Duodenal mucosa (tissue), 2 donors: ENCODE measurements around the gene ARRDC1.
"Not testable (repeated sequence)": the region's sequence is repeated elsewhere in the genome, so short reads cannot be mapped to it uniquely, and the experiment has no call there.

Experiments used
- H3K27ac ChIP-seq: one replicate; pipeline ENCODE4 v1.7.0; 2013; ENCODE audit warnings: low read depth, low read length
- H3K27me3 ChIP-seq, 2 donors: one replicate each; pipeline ENCODE4 v1.7.0; 2013; ENCODE audit warnings: low read length in 2 of 2, control low read depth in 1 of 2; ENCODE audit not compliant: insufficient read depth in 2 of 2, control insufficient read depth in 1 of 2
- H3K36me3 ChIP-seq, 2 donors: one replicate each; pipeline ENCODE4 v1.7.0; 2013; ENCODE audit warnings: low read length in 2 of 2, control low read depth in 1 of 2; ENCODE audit not compliant: insufficient read depth in 2 of 2, control insufficient read depth in 1 of 2
- H3K4me1 ChIP-seq, 2 donors: one replicate each; pipeline ENCODE4 v1.7.0; 2013; ENCODE audit warnings: low read length in 2 of 2, control low read depth in 1 of 2; ENCODE audit not compliant: insufficient read depth in 2 of 2, control insufficient read depth in 1 of 2
- H3K4me3 ChIP-seq, 2 donors: one replicate each; pipeline ENCODE4 v1.7.0; 2013; ENCODE audit warnings: low read length in 2 of 2, low read depth in 1 of 2
- H3K9ac ChIP-seq, 2 donors: one replicate each; pipeline ENCODE4 v1.7.0; 2013; ENCODE audit warnings: low read length in 2 of 2, low read depth in 1 of 2
- H3K9me3 ChIP-seq, 2 donors: one replicate each; pipeline ENCODE4 v1.7.0; 2013; ENCODE audit warnings: low read length in 2 of 2, control low read depth in 1 of 2; ENCODE audit not compliant: control insufficient read depth in 1 of 2

Gene ARRDC1

GRCh38 chr9:137583957-137584356 lies 21.5 kb upstream of the ARRDC1 start:
- no peak overlapping the region for H3K9ac ChIP-seq
- no peaks in the 10 kb centered on the region for H3K27me3 ChIP-seq
- H3K27ac ChIP-seq, result no peak overlapping the region
- no peaks in the 10 kb centered on the region for H3K9me3 ChIP-seq
- H3K36me3 ChIP-seq, result peaks cover 21 to 66% of the 10 kb centered on the region in 2 donors
- peaks cover 5 to 8% of the 10 kb centered on the region in 2 donors for H3K4me1 ChIP-seq
- H3K4me3 ChIP-seq, result no peak overlapping the region

- Histone ChIP-seq H3K36me3 (peaks cover 21 to 60% of the 10 kb centered on the region in 2 donors), H3K9ac (no peak overlapping the region), H3K27me3 (no peaks in the 10 kb centered on the region), H3K4me3 (no peak overlapping the region), H3K4me1 (peaks cover 10 to 12% of the 10 kb centered on the region in 2 donors), H3K27ac (no peak overlapping the region), H3K9me3 (no peaks in the 10 kb centered on the region)
These were observed 18.6 kb upstream of the ARRDC1 start for GRCh38 chr9:137586854-137587253.

GRCh38 chr9:137588311-137588710 lies 17.2 kb upstream of the ARRDC1 start:
- Histone ChIP-seq H3K9ac (no peak overlapping the region), H3K4me3 (no peak overlapping the region)

GRCh38 chr9:137588891-137589290 lies 16.6 kb upstream of the ARRDC1 start:
- no peak overlapping the region for H3K27ac ChIP-seq
- no peaks in the 10 kb centered on the region for H3K27me3 ChIP-seq
- H3K4me3 ChIP-seq, result peak overlapping the region; percentile 73 to 74
- no peaks in the 10 kb centered on the region for H3K9me3 ChIP-seq
- peaks cover 12 to 19% of the 10 kb centered on the region in 2 donors for H3K4me1 ChIP-seq
- H3K9ac ChIP-seq, result peak overlapping the region in 1 of 2 donors; percentile 65
- peaks cover 14 to 40% of the 10 kb centered on the region in 2 donors for H3K36me3 ChIP-seq

More at GRCh38 chr9:137588311-137588710, 17.2 kb upstream of the ARRDC1 start:
- no peaks in the 10 kb centered on the region for H3K9me3 ChIP-seq
- peaks cover 12 to 19% of the 10 kb centered on the region in 2 donors for H3K4me1 ChIP-seq
- H3K27me3 ChIP-seq, result no peaks in the 10 kb centered on the region
- H3K36me3 ChIP-seq, result peaks cover 18 to 46% of the 10 kb centered on the region in 2 donors
- H3K27ac ChIP-seq, result no peak overlapping the region

DNA sequence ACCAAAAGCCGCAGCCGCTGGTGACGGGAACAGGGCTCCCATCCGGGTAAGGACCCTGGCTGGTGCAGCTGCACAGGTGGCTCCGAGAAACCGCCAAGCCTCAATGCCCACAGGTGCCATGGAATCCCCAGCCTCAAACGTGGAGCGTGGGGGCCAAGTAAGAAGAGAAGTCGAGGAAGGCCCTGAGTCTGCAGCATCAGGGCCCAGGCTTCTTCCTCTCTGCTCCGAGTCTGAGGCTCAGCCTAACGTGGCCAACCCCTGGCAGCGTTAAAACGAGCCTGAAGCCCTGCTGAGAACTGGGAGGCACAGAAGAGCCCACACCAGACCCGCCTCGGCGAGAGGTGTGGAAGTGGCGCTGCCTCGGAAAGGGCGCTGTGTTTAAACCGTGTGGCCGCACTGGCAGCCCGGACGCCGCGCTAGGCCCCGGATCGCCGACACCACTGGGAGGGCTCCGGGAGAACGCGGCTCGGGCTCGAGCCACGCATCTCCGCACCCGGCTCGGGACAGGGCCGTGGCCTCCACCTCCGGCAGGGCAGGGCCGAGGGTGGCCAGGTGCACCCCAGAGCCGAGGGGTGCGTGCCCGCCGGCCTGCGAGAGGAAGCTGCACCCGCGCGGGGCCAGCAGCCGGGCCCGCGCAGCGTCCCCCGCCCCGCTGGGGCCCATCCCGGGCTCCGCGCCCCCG lies 15.9 kb upstream of the ARRDC1 start:
- Histone ChIP-seq H3K27me3 (no peaks in the 10 kb centered on the region), H3K27ac (no peak overlapping the region), H3K4me1 (peaks cover 12 to 19% of the 10 kb centered on the region in 2 donors), H3K36me3 (peaks cover 9 to 34% of the 10 kb centered on the region in 2 donors), H3K4me3 (peak overlapping the region; percentile 73 to 74), H3K9ac (peak overlapping the region; percentile 52 to 65), H3K9me3 (no peaks in the 10 kb centered on the region)

DNA sequence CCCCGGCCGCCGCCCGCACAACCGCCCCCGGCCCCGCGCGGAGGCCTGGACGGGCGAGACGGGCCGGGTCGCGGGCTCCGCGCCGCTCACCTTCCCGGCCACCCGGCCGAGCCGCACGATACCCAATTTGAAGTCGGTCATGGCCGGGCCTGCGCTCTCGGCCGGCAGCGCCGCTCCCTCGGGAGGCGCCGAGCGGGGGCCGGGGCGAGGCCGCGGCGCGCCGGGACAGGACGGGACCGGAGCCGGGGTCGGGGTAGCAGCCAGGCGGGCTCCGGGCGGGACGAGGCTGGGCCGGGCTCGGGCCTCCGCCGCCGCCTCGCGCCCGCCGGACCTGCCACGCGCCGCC lies 15.4 kb upstream of the ARRDC1 start:
- Histone ChIP-seq H3K36me3 (peaks cover 8 to 32% of the 10 kb centered on the region in 2 donors), H3K9me3 (no peaks in the 10 kb centered on the region), H3K9ac (no peak overlapping the region), H3K27me3 (no peaks in the 10 kb centered on the region), H3K27ac (no peak overlapping the region), H3K4me1 (peaks cover 12 to 19% of the 10 kb centered on the region in 2 donors), H3K4me3 (peak overlapping the region in 1 of 2 donors; percentile 74)

DNA sequence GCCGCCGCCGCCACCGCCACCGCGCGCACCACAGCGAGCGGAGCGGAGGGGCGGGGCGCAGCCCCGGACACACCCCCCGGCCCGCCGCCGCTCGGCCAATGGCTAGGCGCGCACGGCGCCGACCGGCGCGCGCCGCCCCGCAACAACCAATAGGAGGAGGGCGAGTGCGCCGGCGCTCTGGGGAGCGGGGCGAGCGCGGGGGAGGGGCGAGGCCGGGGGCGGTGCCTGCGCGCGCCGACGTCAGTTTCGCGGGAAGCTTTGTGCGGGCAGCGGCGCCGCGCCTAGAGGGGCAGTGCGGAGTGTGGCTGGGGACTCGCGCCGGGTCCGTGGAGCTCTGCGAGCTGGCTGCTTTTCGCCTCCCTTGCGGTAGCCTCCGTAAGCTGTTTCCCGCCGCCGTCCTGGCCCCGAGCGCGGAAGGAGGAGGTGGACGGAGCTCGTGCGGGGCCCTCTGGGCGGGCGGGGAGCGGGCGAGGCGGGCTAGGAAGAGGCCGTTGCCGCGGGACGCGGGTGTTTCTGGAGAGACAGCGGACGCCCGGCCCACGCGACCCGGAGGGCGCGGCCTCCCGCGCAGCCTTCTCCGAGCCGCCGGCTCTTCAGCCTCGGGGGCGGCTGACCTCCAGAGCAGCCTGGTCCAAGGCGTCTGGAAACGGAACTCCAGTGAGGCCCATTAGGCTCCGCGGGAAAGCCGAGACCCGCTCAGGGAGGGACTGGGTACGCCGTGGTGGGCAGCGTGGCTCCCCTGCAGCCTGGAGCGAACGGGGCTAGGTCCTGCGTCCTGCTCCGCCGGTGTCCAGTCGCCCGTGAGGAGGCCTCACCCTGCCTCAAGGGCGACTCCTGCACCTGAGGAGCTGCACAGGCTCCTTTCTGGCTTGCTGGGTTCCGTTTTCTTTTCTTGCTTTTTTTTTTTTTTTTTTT lies 14.8 kb upstream of the ARRDC1 start, which contains the start of gene ZMYND19:
ZMYND19 (minus strand) TSS at position 44 of the 915 bp plus-strand sequence. CDS start 249 bp downstream, outside the sequence.
- Histone ChIP-seq H3K36me3 (peaks cover 8 to 27% of the 10 kb centered on the region in 2 donors), H3K9ac (peak within 1 kb of the TSS; percentile 65 to 81), H3K27ac (no peak within 1 kb of the TSS), H3K4me1 (peaks cover 12 to 19% of the 10 kb centered on the region in 2 donors), H3K27me3 (no peaks in the 10 kb centered on the region), H3K4me3 (peak within 1 kb of the TSS; percentile 75 to 78), H3K9me3 (no peaks in the 10 kb centered on the region)

- no peaks in the 10 kb centered on the region for H3K27me3 ChIP-seq
- peaks cover 7 to 8% of the 10 kb centered on the region in 2 donors for H3K36me3 ChIP-seq
- H3K27ac ChIP-seq, result no peak overlapping the region
- peaks cover 12 to 19% of the 10 kb centered on the region in 2 donors for H3K4me1 ChIP-seq
- no peaks in the 10 kb centered on the region for H3K9me3 ChIP-seq
- H3K4me3 ChIP-seq, result no peak overlapping the region
- H3K9ac ChIP-seq, result no peak overlapping the region
These were observed 12.7 kb upstream of the ARRDC1 start for GRCh38 chr9:137592767-137593166.

GRCh38 chr9:137593176-137593575 lies 12.3 kb upstream of the ARRDC1 start:
- Histone ChIP-seq H3K9ac (no peak overlapping the region), H3K27ac (no peak overlapping the region), H3K36me3 (peaks cover 3 to 4% of the 10 kb centered on the region in 2 donors), H3K27me3 (no peaks in the 10 kb centered on the region), H3K4me3 (no peak overlapping the region), H3K9me3 (no peaks in the 10 kb centered on the region), H3K4me1 (peaks cover 12 to 19% of the 10 kb centered on the region in 2 donors)

- not testable (repeated sequence) for H3K4me3 ChIP-seq, H3K27ac ChIP-seq, H3K4me1 ChIP-seq, H3K9me3 ChIP-seq, H3K36me3 ChIP-seq, H3K9ac ChIP-seq, H3K27me3 ChIP-seq
These were observed 8.9 kb upstream of the ARRDC1 start for GRCh38 chr9:137596577-137596976.
